Testis (tissue), 3 donors: Measurements from ENCODE around the gene VPS26B. TPM values are rescaled to one million over a fixed set of nuclear protein-coding genes. Genes with fewer than 3 reads are reported as not detected.

Experiments
- DNase-seq: peaks from one replicate; pipeline ENCODE4 v3.0.0-alpha.2; 2019
- H3K27ac ChIP-seq, 2 donors: fragments of 200-600 bp; sonication (generic); one replicate each; pipeline ENCODE4 v1.5.1; 2019
- H3K27me3 ChIP-seq: fragments of 200-600 bp; sonication (generic); one replicate; pipeline ENCODE4 v1.5.1; 2019
- H3K36me3 ChIP-seq: fragments of 200-600 bp; sonication (generic); one replicate; pipeline ENCODE4 v1.5.1; 2017; ENCODE audit warnings: low read depth; ENCODE audit errors: missing control alignments
- H3K4me1 ChIP-seq: fragments of 200-600 bp; sonication (generic); one replicate; pipeline ENCODE4 v1.5.1; 2019
- H3K4me3 ChIP-seq, 2 donors: fragments of 200-600 bp; sonication (generic); one replicate each; pipeline ENCODE4 v1.5.1; 2017 to 2019
- H3K9me3 ChIP-seq: fragments of 200-600 bp; sonication (generic); one replicate; pipeline ENCODE4 v1.5.1; 2017
- POLR2A ChIP-seq: fragments of 450-650 bp; IDR thresholded peaks from one replicate; pipeline ENCODE4 v1.6.1; 2017; ENCODE audit warnings: antibody characterized with exemption, mild to moderate bottlenecking, moderate library complexity
- WGBS, 2 donors: methylation state at CpG; one replicate each; pipeline ENCODE4 v1.1.5; 2018; 5-methylcytosine and 5-hydroxymethylcytosine counted together
- intact Hi-C: fragments of 100-400 bp; cut with DNase I; formaldehyde crosslinking; loops from one replicate; pipeline ENCODE4 v1.15.1; 2023; ENCODE audit warnings: low total_unique reads
- polyA plus RNA-seq: library from polyadenylated mRNA; stranded (reverse); fragments of 350-450 nt; fragmentation: Illumina TruSeq; extraction: RNeasy Lipid Tissue Mini Kit (QIAGEN cat#74804); gene quantifications from one replicate; pipeline ENCODE4 v1.2.3, GENCODE V29; 2014; ENCODE audit warnings: low read depth, low replicate concordance; ENCODE audit not compliant: insufficient read depth
- total RNA-seq, 2 donors: library from RNA; depleted of rRNA; stranded (reverse); fragments of >200 nt; gene quantifications; one replicate each; pipeline ENCODE4 v1.2.3, GENCODE V29; 2016
- TF ChIP-seq, protein P1 (sequence below), 3 experiments: fragments of 450-650 bp in 2 of 3; fragments of 200-600 bp in 1 of 3; sonication (generic) in 1 of 3; IDR thresholded peaks; one replicate each; pipeline ENCODE4 v1.5.1; 2016 to 2019; ENCODE audit warnings: antibody characterized with exemption in 3 of 3, mild to moderate bottlenecking in 2 of 3, moderate library complexity in 1 of 3

The VPS26B gene
- total and polyA plus RNA-seq, 3 donors from 2014 or later = 54.2 to 84.1 (median 74.0) TPM

- TF ChIP-seq, protein P1, sequence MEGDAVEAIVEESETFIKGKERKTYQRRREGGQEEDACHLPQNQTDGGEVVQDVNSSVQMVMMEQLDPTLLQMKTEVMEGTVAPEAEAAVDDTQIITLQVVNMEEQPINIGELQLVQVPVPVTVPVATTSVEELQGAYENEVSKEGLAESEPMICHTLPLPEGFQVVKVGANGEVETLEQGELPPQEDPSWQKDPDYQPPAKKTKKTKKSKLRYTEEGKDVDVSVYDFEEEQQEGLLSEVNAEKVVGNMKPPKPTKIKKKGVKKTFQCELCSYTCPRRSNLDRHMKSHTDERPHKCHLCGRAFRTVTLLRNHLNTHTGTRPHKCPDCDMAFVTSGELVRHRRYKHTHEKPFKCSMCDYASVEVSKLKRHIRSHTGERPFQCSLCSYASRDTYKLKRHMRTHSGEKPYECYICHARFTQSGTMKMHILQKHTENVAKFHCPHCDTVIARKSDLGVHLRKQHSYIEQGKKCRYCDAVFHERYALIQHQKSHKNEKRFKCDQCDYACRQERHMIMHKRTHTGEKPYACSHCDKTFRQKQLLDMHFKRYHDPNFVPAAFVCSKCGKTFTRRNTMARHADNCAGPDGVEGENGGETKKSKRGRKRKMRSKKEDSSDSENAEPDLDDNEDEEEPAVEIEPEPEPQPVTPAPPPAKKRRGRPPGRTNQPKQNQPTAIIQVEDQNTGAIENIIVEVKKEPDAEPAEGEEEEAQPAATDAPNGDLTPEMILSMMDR (IDR thresholded peaks at IDR 0.05) = no peak
- TF ChIP-seq POLR2A = no peak
- Histone ChIP-seq H3K4me3 (no peak overlapping the region), H3K36me3 (no peaks in the 10 kb centered on the region), H3K27me3 (no peaks in the 10 kb centered on the region), H3K4me1 (peaks cover 2% of the 10 kb centered on the region), H3K9me3 (no peaks in the 10 kb centered on the region), H3K27ac (no peak overlapping the region)
- intact Hi-C loops = loop anchor here (10.0 kb wide), 1 partner anchor 53 kb away; no protein-coding TSS in a partner anchor
- DNase-seq = no peak
- 85 to 86% methylated on average over 4 of the region's 4 CpGs for WGBS, 2 donors
These were observed 47.5 kb downstream of the VPS26B start for GRCh38 chr11:134271978-134272377.

DNA sequence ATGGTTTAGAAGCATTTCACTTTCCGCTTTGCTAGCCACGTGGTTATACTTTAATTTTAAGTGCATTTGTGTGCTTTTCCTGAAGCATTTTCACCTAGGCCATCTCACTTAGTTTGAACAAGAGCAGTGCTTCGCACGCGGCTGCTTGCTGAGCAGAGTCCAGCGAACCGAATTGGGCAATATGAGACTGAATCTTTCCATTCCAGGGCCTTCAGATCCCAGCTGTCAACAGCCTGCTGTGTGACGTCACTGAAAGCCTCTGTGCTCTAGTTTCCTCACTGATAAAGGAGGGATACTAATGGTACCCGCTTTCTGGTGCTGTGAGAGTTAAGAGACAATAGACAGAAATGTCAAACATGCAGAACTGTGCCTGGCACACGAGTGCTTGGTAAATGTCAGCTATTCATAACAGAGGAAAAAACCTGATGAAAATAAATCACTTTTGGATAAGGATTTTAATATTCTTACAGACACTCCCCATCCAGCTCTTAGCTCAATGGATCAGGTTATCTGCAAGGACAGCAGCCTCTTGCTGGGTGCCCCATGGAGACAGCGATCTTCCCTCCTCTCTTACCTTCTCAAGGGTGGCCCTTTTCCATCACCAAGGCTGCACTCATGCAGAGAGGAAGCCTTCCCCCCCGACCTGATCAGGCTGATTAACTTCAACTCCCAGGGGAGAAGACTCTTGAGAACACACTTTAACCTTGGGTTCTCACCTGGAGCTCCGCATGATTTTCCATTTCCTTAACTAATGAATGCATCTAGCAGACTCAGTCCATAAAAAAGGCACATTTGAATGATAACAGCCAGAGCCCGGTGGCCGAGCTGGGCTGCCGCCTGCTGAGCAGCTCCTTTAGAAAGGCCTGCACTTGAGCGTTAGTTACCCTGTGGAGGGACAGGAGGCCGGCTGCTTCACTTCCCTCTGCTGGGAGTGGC, 48.2 kb downstream of the VPS26B start:
- Histone ChIP-seq H3K36me3 (no peaks in the 10 kb centered on the region), H3K27me3 (no peaks in the 10 kb centered on the region), H3K4me3 (no peak overlapping the region), H3K9me3 (no peaks in the 10 kb centered on the region), H3K4me1 (peaks cover 7% of the 10 kb centered on the region), H3K27ac (no peak overlapping the region)
- no peak for DNase-seq
- 49 to 56% methylated on average over 18 of the region's 18 CpGs for WGBS, 2 donors
- TF ChIP-seq POLR2A = no peak
- TF ChIP-seq, protein P1 (IDR thresholded peaks at IDR 0.05) = no peak
- intact Hi-C loops = loop anchor here (10.0 kb wide), 1 partner anchor 52 kb away; no protein-coding TSS in a partner anchor

DNA sequence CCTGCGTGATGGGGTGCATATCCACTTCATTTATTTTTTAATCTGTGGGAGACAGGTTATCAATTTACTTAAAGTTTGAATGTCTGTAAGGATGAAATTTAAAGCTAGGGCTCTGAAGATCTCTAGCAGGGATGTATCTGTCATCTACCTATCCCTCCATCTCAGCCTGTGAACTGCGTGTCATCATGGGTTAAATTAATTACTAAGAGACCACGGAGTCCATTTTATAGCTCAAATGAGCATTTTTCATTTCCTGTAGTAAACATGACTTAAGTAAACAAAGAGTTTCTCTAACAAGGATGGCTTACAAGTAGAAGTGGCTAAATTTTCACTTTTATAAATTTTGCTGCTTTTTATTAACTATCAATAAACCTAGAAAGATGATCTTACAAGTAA, 48.8 kb downstream of the VPS26B start:
- Histone ChIP-seq H3K4me3 (no peak overlapping the region), H3K27me3 (no peaks in the 10 kb centered on the region), H3K36me3 (no peaks in the 10 kb centered on the region), H3K27ac (no peak overlapping the region), H3K4me1 (peaks cover 7% of the 10 kb centered on the region), H3K9me3 (no peaks in the 10 kb centered on the region)
- no peak for DNase-seq
- intact Hi-C loops = loop anchor here (10.0 kb wide), 1 partner anchor 51 kb away; no protein-coding TSS in a partner anchor
- WGBS, 2 donors = 41 to 64% methylated on average over 3 of the region's 3 CpGs
- TF ChIP-seq, protein P1 (IDR thresholded peaks at IDR 0.05) = no peak
- no peak for TF ChIP-seq POLR2A

- no peak for TF ChIP-seq POLR2A
- TF ChIP-seq, protein P1 (IDR thresholded peaks at IDR 0.05) = no peak
- no peak for DNase-seq
- no peaks in the 10 kb centered on the region for H3K36me3 ChIP-seq
- H3K4me1 ChIP-seq = peaks cover 7% of the 10 kb centered on the region
- H3K27me3 ChIP-seq = no peaks in the 10 kb centered on the region
- 14 to 20% methylated on average over 5 of the region's 5 CpGs for WGBS, 2 donors
- H3K9me3 ChIP-seq = no peaks in the 10 kb centered on the region
- peak overlapping the region; percentile 51 to 72 for H3K4me3 ChIP-seq
- intact Hi-C loops = loop anchor here (10.0 kb wide), 1 partner anchor 50 kb away; no protein-coding TSS in a partner anchor
- peak overlapping the region in 1 of 2 donors; percentile 72 for H3K27ac ChIP-seq
These were observed 50.7 kb downstream of the VPS26B start for GRCh38 chr11:134275188-134275533.
